GM12892 (cell line): ENCODE measurements around the gene LPIN1.
"Not testable (repeated sequence)": the region's sequence is repeated elsewhere in the genome, so short reads cannot be mapped to it uniquely, and the experiment has no call there.

ENCODE experiments used
- DNase-seq: peaks from one replicate; pipeline ENCODE4 v3.0.0; 2011; ENCODE audit not compliant: insufficient read length
- FAIRE-seq: peaks from 2 replicates; lab custom pipeline; 2011; peaks lifted over from hg19 to GRCh38; lab: Jason Lieb, UNC
- POLR2A ChIP-seq: IDR thresholded peaks from 2 replicates; pipeline ENCODE4 v1.6.1; 2011; ENCODE audit warnings: low read depth, low read length, control low read depth
- POLR2AphosphoS5 ChIP-seq: IDR thresholded peaks from 2 replicates; pipeline ENCODE4 v1.6.1; 2011; ENCODE audit warnings: low read depth, low read length, control low read depth
- TAF1 ChIP-seq: IDR thresholded peaks from 2 replicates; pipeline ENCODE4 v1.6.1; 2011; ENCODE audit warnings: low read depth, mild to moderate bottlenecking, control low read depth, low read length, borderline replicate concordance

The LPIN1 gene

GRCh38 chr2:11850082-11850481 lies 103.7 kb downstream of the LPIN1 start:
- DNase-seq = no peak
- TF ChIP-seq TAF1 (no peak), POLR2AphosphoS5 (no peak), POLR2A (no peak)
- no peak for FAIRE-seq

- no peak for DNase-seq
- TF ChIP-seq POLR2A (no peak), TAF1 (no peak), POLR2AphosphoS5 (no peak)
- no peak for FAIRE-seq
Observed at GRCh38 chr2:11852526-11853196, 106.2 kb downstream of the LPIN1 start.

GRCh38 chr2:11853197-11853588 lies 106.8 kb downstream of the LPIN1 start:
- FAIRE-seq (no peak), DNase-seq (no peak)

GRCh38 chr2:11855064-11855760 lies 108.8 kb downstream of the LPIN1 start:
- TF ChIP-seq POLR2AphosphoS5 = no peak
- no peak for TF ChIP-seq POLR2A
- TF ChIP-seq TAF1 = no peak
- DNase-seq (no peak), FAIRE-seq (no peak)

More at GRCh38 chr2:11853197-11853588, 106.8 kb downstream of the LPIN1 start:
- TF ChIP-seq TAF1 (no peak), POLR2AphosphoS5 (no peak), POLR2A (no peak)

- FAIRE-seq (no peak), DNase-seq (no peak)
- no peak for TF ChIP-seq POLR2AphosphoS5
- no peak for TF ChIP-seq POLR2A
- TF ChIP-seq TAF1 = no peak
Observed at GRCh38 chr2:11856095-11856494, 109.7 kb downstream of the LPIN1 start.

GRCh38 chr2:11858883-11859282 lies 112.5 kb downstream of the LPIN1 start:
- no peak for FAIRE-seq
- no peak for TF ChIP-seq POLR2A
- TF ChIP-seq POLR2AphosphoS5 = no peak
- TF ChIP-seq TAF1 = no peak
- DNase-seq = no peak

GRCh38 chr2:11859975-11860374 lies 113.5 kb downstream of the LPIN1 start:
- DNase-seq, FAIRE-seq: not testable (repeated sequence)

GRCh38 chr2:11861044-11861443 lies 114.6 kb downstream of the LPIN1 start:
- no peak for TF ChIP-seq POLR2A
- TF ChIP-seq TAF1 = no peak
- no peak for TF ChIP-seq POLR2AphosphoS5
- DNase-seq (no peak), FAIRE-seq (no peak)

- TF ChIP-seq POLR2AphosphoS5 (no peak), TAF1 (no peak)
- DNase-seq = no peak
- peak; percentile 78 for FAIRE-seq
Observed at GRCh38 chr2:11862049-11862448, 115.6 kb downstream of the LPIN1 start.

- TF ChIP-seq TAF1 (no peak), POLR2A (no peak), POLR2AphosphoS5 (no peak)
- FAIRE-seq (peak; percentile 86), DNase-seq (no peak)
Observed at GRCh38 chr2:11863103-11863502, 116.7 kb downstream of the LPIN1 start.

- TF ChIP-seq POLR2AphosphoS5 (no peak), POLR2A (no peak), TAF1 (no peak)
- FAIRE-seq = no peak
Observed at GRCh38 chr2:11863513-11864328, 117.3 kb downstream of the LPIN1 start.

GRCh38 chr2:11864724-11865123 lies 118.3 kb downstream of the LPIN1 start:
- FAIRE-seq (no peak), DNase-seq (no peak)
- TF ChIP-seq POLR2AphosphoS5 = no peak

More at GRCh38 chr2:11863513-11864328, 117.3 kb downstream of the LPIN1 start:
- peak; percentile 52 for DNase-seq
